ENCODE data around the gene IFI30. TPM values are rescaled to one million over a fixed set of nuclear protein-coding genes. Genes with fewer than 3 reads are reported as not detected.
A peak's percentile ranks its signal among the peaks of the same experiment; 100 is the strongest.
"Not testable (repeated sequence)": the region's sequence is repeated elsewhere in the genome, so short reads cannot be mapped to it uniquely, and the experiment has no call there.

Gene IFI30
- total and polyA plus RNA-seq, 2 experiments from 2014 or later, result 0.98 TPM; not detected in 1

DNA sequence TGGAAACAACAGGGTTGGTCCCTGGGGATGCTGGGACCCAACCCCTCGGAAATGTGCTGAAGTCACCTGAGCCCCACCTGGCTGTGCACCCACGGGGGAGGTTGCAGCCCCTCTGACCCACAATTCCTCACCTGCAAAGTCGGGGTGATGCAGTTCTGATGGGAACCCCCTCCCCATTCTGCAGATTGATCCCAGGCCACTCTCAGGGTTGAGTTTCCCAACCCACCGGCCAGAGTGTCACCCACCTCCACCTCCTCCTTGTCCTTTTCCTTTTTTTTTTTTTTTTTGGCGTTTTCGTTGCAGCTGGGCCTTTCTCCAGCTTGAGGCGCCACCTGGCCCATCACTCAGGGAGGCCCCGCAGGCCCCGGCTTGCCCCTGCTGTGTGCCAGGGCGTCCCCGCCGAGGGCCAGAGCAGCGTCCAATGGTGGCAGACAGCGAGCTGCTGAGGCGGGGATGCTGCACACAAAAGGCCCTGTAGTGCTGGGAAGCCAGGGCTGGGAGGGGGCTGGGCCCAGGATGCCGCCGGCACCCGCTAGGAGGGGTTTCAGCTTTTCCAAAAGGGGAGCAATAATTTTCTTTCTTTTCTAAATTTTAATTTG is 16.0 kb upstream of the IFI30 start:
- Histone ChIP-seq H3K4me1 (ENCODE audit: low read depth) (no peaks in the 10 kb centered on the region), H3K4me3 (no peak overlapping the region), H3K27ac (no peak overlapping the region), H3K36me3 (peaks cover 5% of the 10 kb centered on the region), H3K27me3 (no peaks in the 10 kb centered on the region), H3K9me3 (ENCODE audit: low read depth) (no peaks in the 10 kb centered on the region)
- no peak for TF ChIP-seq CTCF (IDR thresholded peaks at IDR 0.05; ENCODE audit: low read depth, low read length)
- no peak for DNase-seq (ENCODE audit: low read depth in 1 of 2, low spot score in 1 of 2)

GRCh38 chr19:18158467-18158866 is 15.1 kb upstream of the IFI30 start:
- Histone ChIP-seq H3K9me3 (ENCODE audit: low read depth) (no peaks in the 10 kb centered on the region), H3K27ac (no peak overlapping the region)

GRCh38 chr19:18159059-18159616 is 14.5 kb upstream of the IFI30 start:
- not testable (repeated sequence) for H3K36me3 ChIP-seq; H3K27me3 ChIP-seq; H3K4me3 ChIP-seq; H3K9me3 ChIP-seq (ENCODE audit: low read depth); H3K4me1 ChIP-seq (ENCODE audit: low read depth); H3K27ac ChIP-seq; DNase-seq (ENCODE audit: low read depth in 1 of 2, low spot score in 1 of 2)

More at GRCh38 chr19:18158467-18158866, 15.1 kb upstream of the IFI30 start:
- no peak for DNase-seq (ENCODE audit: low read depth in 1 of 2, low spot score in 1 of 2)
- TF ChIP-seq CTCF (IDR thresholded peaks at IDR 0.05; ENCODE audit: low read depth, low read length), result no peak
- no peak overlapping the region for H3K4me3 ChIP-seq
- peaks cover 9% of the 10 kb centered on the region for H3K36me3 ChIP-seq
- no peaks in the 10 kb centered on the region for H3K4me1 ChIP-seq (ENCODE audit: low read depth)
- H3K27me3 ChIP-seq, result no peaks in the 10 kb centered on the region

GRCh38 chr19:18159810-18160209 is 13.8 kb upstream of the IFI30 start:
- H3K36me3 ChIP-seq, result peaks cover 9% of the 10 kb centered on the region

GRCh38 chr19:18160493-18160970 is 13.1 kb upstream of the IFI30 start:
- no peak overlapping the region for H3K4me3 ChIP-seq
- H3K4me1 ChIP-seq (ENCODE audit: low read depth), result no peaks in the 10 kb centered on the region
- no peaks in the 10 kb centered on the region for H3K27me3 ChIP-seq
- H3K36me3 ChIP-seq, result peaks cover 11% of the 10 kb centered on the region
- no peak for TF ChIP-seq CTCF (IDR thresholded peaks at IDR 0.05; ENCODE audit: low read depth, low read length)
- no peak for DNase-seq (ENCODE audit: low read depth in 1 of 2, low spot score in 1 of 2)
- H3K9me3 ChIP-seq (ENCODE audit: low read depth), result no peaks in the 10 kb centered on the region
- no peak overlapping the region for H3K27ac ChIP-seq

More at GRCh38 chr19:18159810-18160209, 13.8 kb upstream of the IFI30 start:
- TF ChIP-seq CTCF (IDR thresholded peaks at IDR 0.05; ENCODE audit: low read depth, low read length), result no peak
- Histone ChIP-seq H3K4me3 (no peak overlapping the region), H3K4me1 (ENCODE audit: low read depth) (no peaks in the 10 kb centered on the region), H3K27me3 (no peaks in the 10 kb centered on the region), H3K27ac (no peak overlapping the region), H3K9me3 (ENCODE audit: low read depth) (no peaks in the 10 kb centered on the region)
- no peak for DNase-seq (ENCODE audit: low read depth in 1 of 2, low spot score in 1 of 2)

GRCh38 chr19:18160971-18161635 is 12.5 kb upstream of the IFI30 start:
- DNase-seq (ENCODE audit: low read depth in 1 of 2, low spot score in 1 of 2), result peak; percentile 71 to 80
- no peaks in the 10 kb centered on the region for H3K27me3 ChIP-seq
- H3K4me3 ChIP-seq, result no peak overlapping the region
- H3K9me3 ChIP-seq (ENCODE audit: low read depth), result no peaks in the 10 kb centered on the region
- H3K27ac ChIP-seq, result no peak overlapping the region
- no peaks in the 10 kb centered on the region for H3K4me1 ChIP-seq (ENCODE audit: low read depth)
- TF ChIP-seq CTCF (IDR thresholded peaks at IDR 0.05; ENCODE audit: low read depth, low read length), result peak; percentile 33
- peaks cover 14% of the 10 kb centered on the region for H3K36me3 ChIP-seq
